Fibroblast of lung (primary cell): ENCODE measurements around the gene BBS1. TPM values are rescaled to one million over a fixed set of nuclear protein-coding genes. Genes with fewer than 3 reads are reported as not detected.

Experiments
- DNase-seq, 2 donors: peaks; one replicate each; pipeline versions ENCODE4 v3.0.0 to v3.0.0-alpha.2; 2010; ENCODE audit warnings: low read depth in 2 of 2
- H2AFZ ChIP-seq: 2 replicates; pipeline ENCODE4 v1.5.1; 2012; ENCODE audit warnings: low read length, control low read depth, inconsistent platforms
- H3K27ac ChIP-seq: 2 replicates; pipeline ENCODE4 v1.5.1; 2011; ENCODE audit warnings: low read length, control low read depth; ENCODE audit not compliant: insufficient read depth
- H3K27me3 ChIP-seq: 2 replicates; pipeline ENCODE4 v1.5.1; 2011; ENCODE audit warnings: mild to moderate bottlenecking, low read length; ENCODE audit not compliant: control insufficient read depth, insufficient read depth
- H3K36me3 ChIP-seq: 2 replicates; pipeline ENCODE4 v1.5.1; 2011; ENCODE audit warnings: low read length; ENCODE audit not compliant: control insufficient read depth, insufficient read depth
- H3K4me1 ChIP-seq: 2 replicates; pipeline ENCODE4 v1.5.1; 2011; ENCODE audit warnings: low read length; ENCODE audit not compliant: control insufficient read depth, insufficient read depth; ENCODE audit errors: extremely low read depth
- H3K4me2 ChIP-seq: 2 replicates; pipeline ENCODE4 v1.5.1; 2011; ENCODE audit warnings: low read length, control low read depth; ENCODE audit not compliant: insufficient read depth; ENCODE audit errors: extremely low read depth
- H3K4me3 ChIP-seq, 4 experiments: fragments of 200-600 bp in 1 of 4; sonication (generic) in 1 of 4; replicated peaks in 1 of 4; 2 replicates each; pipeline ENCODE4 v1.5.1; 2011 to 2016; ENCODE audit warnings: low read length in 4 of 4, low read depth in 3 of 4, mild to moderate bottlenecking in 3 of 4, control low read depth in 2 of 4, inconsistent platforms in 1 of 4, mixed read lengths in 1 of 4; ENCODE audit not compliant: insufficient read depth in 1 of 4; ENCODE audit errors: control extremely low read depth in 1 of 4
- H3K79me2 ChIP-seq: 2 replicates; pipeline ENCODE4 v1.5.1; 2012; ENCODE audit warnings: mild to moderate bottlenecking, low read length, inconsistent platforms; ENCODE audit not compliant: control insufficient read depth, insufficient read depth
- H3K9ac ChIP-seq: 2 replicates; pipeline ENCODE4 v1.5.1; 2011; ENCODE audit warnings: mild to moderate bottlenecking, low read length, control low read depth; ENCODE audit not compliant: insufficient read depth
- H3K9me3 ChIP-seq: 2 replicates; pipeline ENCODE4 v1.5.1; 2012; ENCODE audit warnings: low read depth, low read length; ENCODE audit not compliant: control insufficient read depth, insufficient read depth
- H4K20me1 ChIP-seq: 2 replicates; pipeline ENCODE4 v1.5.1; 2011; ENCODE audit warnings: low read length; ENCODE audit not compliant: control insufficient read depth, insufficient read depth; ENCODE audit errors: extremely low read depth
- CTCF ChIP-seq, 2 donors: IDR thresholded peaks in 1 of 2; conservative IDR thresholded peaks in 1 of 2; 1 replicate in 1 of 2; 2 replicates in 1 of 2; pipeline ENCODE4 v1.5.1; 2011 to 2012; ENCODE audit warnings: low read length in 2 of 2, control low read depth in 1 of 2, inconsistent platforms in 1 of 2, low read depth in 1 of 2, mild to moderate bottlenecking in 1 of 2
- EZH2 ChIP-seq: IDR thresholded peaks from 2 replicates; pipeline ENCODE4 v1.5.1; 2012; ENCODE audit warnings: low read length, control low read depth, mild to moderate bottlenecking; ENCODE audit errors: missing control alignments
- polyA plus RNA-seq, 2 donors: library from polyadenylated mRNA; depleted of rRNA in 1 of 2; stranded (reverse) in 1 of 2; unstranded in 1 of 2; fragments of >200 nt; gene quantifications; 2 replicates each; pipeline ENCODE4 v1.2.1, GENCODE V29; 2011 to 2012; ENCODE audit warnings: missing spikeins in 1 of 2
- total RNA-seq: library from RNA; depleted of rRNA; stranded (reverse); fragments of >200 nt; gene quantifications from 2 replicates; pipeline ENCODE4 v1.2.1, GENCODE V29; 2014

The BBS1 gene
- total and polyA plus RNA-seq, 2 donors (not counting 1 experiment from before 2014, with no cell fraction given): 16.5 to 20.5 TPM

GRCh38 chr11:66475349-66476172 is 34.9 kb upstream of the BBS1 start:
- Histone ChIP-seq H4K20me1 (no peaks in the 10 kb centered on the region), H3K4me3 (no peak overlapping the region), H3K4me2 (no peak overlapping the region), H3K79me2 (peaks cover 5% of the 10 kb centered on the region), H3K36me3 (peaks cover 9% of the 10 kb centered on the region), H3K4me1 (peaks cover 3% of the 10 kb centered on the region), H3K27me3 (no peaks in the 10 kb centered on the region), H3K27ac (no peak overlapping the region), H3K9me3 (no peaks in the 10 kb centered on the region), H2AFZ (no peak overlapping the region), H3K9ac (no peak overlapping the region)
- TF ChIP-seq EZH2: no peak
- no peak for TF ChIP-seq CTCF (conservative IDR thresholded peaks at IDR 0.05 in 1 of 2, IDR thresholded peaks at IDR 0.05 in 1 of 2; ENCODE audit: low read depth in 1 of 2, low read length in 2 of 2)
- no peak for DNase-seq

- Histone ChIP-seq H2AFZ (no peak overlapping the region), H3K9me3 (no peaks in the 10 kb centered on the region), H3K4me1 (peaks cover 3% of the 10 kb centered on the region), H3K9ac (no peak overlapping the region), H3K27me3 (no peaks in the 10 kb centered on the region), H3K27ac (no peak overlapping the region), H3K4me2 (no peak overlapping the region), H3K79me2 (peaks cover 5% of the 10 kb centered on the region), H4K20me1 (no peaks in the 10 kb centered on the region), H3K36me3 (peaks cover 7% of the 10 kb centered on the region), H3K4me3 (no peak overlapping the region)
- DNase-seq: no peak
- TF ChIP-seq EZH2 (no peak), CTCF (conservative IDR thresholded peaks at IDR 0.05 in 1 of 2, IDR thresholded peaks at IDR 0.05 in 1 of 2; ENCODE audit: low read depth in 1 of 2, low read length in 2 of 2) (no peak)
These were observed 34.1 kb upstream of the BBS1 start for GRCh38 chr11:66476173-66476840.

- TF ChIP-seq CTCF (conservative IDR thresholded peaks at IDR 0.05 in 1 of 2, IDR thresholded peaks at IDR 0.05 in 1 of 2; ENCODE audit: low read depth in 1 of 2, low read length in 2 of 2): no peak
- no peak for TF ChIP-seq EZH2
- Histone ChIP-seq H3K27ac (no peak overlapping the region), H3K36me3 (peaks cover 6% of the 10 kb centered on the region), H3K79me2 (peaks cover 5% of the 10 kb centered on the region), H3K4me2 (no peak overlapping the region), H2AFZ (no peak overlapping the region), H3K9me3 (no peaks in the 10 kb centered on the region), H3K4me1 (peaks cover 3% of the 10 kb centered on the region), H4K20me1 (no peaks in the 10 kb centered on the region), H3K9ac (no peak overlapping the region), H3K27me3 (no peaks in the 10 kb centered on the region), H3K4me3 (no peak overlapping the region)
- no peak for DNase-seq
These were observed 33.6 kb upstream of the BBS1 start for GRCh38 chr11:66476841-66477251.
